Measurements from ENCODE around the gene IKZF2. TPM values are rescaled to one million over a fixed set of nuclear protein-coding genes. Genes with fewer than 3 reads are reported as not detected.

IKZF2 gene
- total RNA-seq, 2 experiments from 2014 or later, result 18.7 to 20.6 TPM

- H3K4me3 Mint-ChIP-seq, result no peak overlapping the region
- ATAC-seq (ENCODE audit: low read depth), result no peak
These were observed 14.7 kb upstream of the IKZF2 start for GRCh38 chr2:213166109-213166508.

GRCh38 chr2:213164263-213164662 is 12.9 kb upstream of the IKZF2 start:
- no peaks in the 10 kb centered on the region for H3K4me1 Mint-ChIP-seq
- no peaks in the 10 kb centered on the region for H3K9me3 Mint-ChIP-seq
- no peak for ATAC-seq (ENCODE audit: low read depth)
- POLR2A ChIA-PET, result no interaction called here
- no peak for DNase-seq
- H3K36me3 Mint-ChIP-seq, result no peaks in the 10 kb centered on the region
- no peak overlapping the region for H3K27ac Mint-ChIP-seq
- H3K4me3 Mint-ChIP-seq, result no peak overlapping the region
- no peaks in the 10 kb centered on the region for H3K27me3 Mint-ChIP-seq

More at GRCh38 chr2:213166109-213166508, 14.7 kb upstream of the IKZF2 start:
- Mint-ChIP-seq H3K27me3 (peaks cover 2% of the 10 kb centered on the region), H3K4me1 (no peaks in the 10 kb centered on the region), H3K9me3 (no peaks in the 10 kb centered on the region), H3K36me3 (no peaks in the 10 kb centered on the region), H3K27ac (no peak overlapping the region)
- POLR2A ChIA-PET, result no interaction called here
- no peak for DNase-seq

- ATAC-seq (ENCODE audit: low read depth) (no peak), DNase-seq (no peak)
- POLR2A ChIA-PET, result no interaction called here
- Mint-ChIP-seq H3K9me3 (no peaks in the 10 kb centered on the region), H3K36me3 (no peaks in the 10 kb centered on the region), H3K27ac (no peak overlapping the region), H3K27me3 (no peaks in the 10 kb centered on the region), H3K4me1 (no peaks in the 10 kb centered on the region), H3K4me3 (no peak overlapping the region)
These were observed 11.2 kb upstream of the IKZF2 start for GRCh38 chr2:213162516-213163118.

- Mint-ChIP-seq H3K4me3 (no peak overlapping the region), H3K27me3 (no peaks in the 10 kb centered on the region), H3K36me3 (no peaks in the 10 kb centered on the region), H3K4me1 (no peaks in the 10 kb centered on the region), H3K27ac (no peak overlapping the region), H3K9me3 (no peaks in the 10 kb centered on the region)
- no peak for ATAC-seq (ENCODE audit: low read depth)
- POLR2A ChIA-PET, result no interaction called here
- DNase-seq, result no peak
These were observed 10.5 kb upstream of the IKZF2 start for GRCh38 chr2:213161759-213162515.

- no peaks in the 10 kb centered on the region for H3K4me1 Mint-ChIP-seq
- DNase-seq (no peak), ATAC-seq (ENCODE audit: low read depth) (no peak)
- H3K27ac Mint-ChIP-seq, result no peak overlapping the region
- no peaks in the 10 kb centered on the region for H3K9me3 Mint-ChIP-seq
- no peaks in the 10 kb centered on the region for H3K36me3 Mint-ChIP-seq
- no peak overlapping the region for H3K4me3 Mint-ChIP-seq
- H3K27me3 Mint-ChIP-seq, result no peaks in the 10 kb centered on the region
- POLR2A ChIA-PET, result no interaction called here
These were observed 8.4 kb upstream of the IKZF2 start for GRCh38 chr2:213159768-213160167.

- Mint-ChIP-seq H3K27me3 (peaks cover 8% of the 10 kb centered on the region), H3K27ac (no peak overlapping the region), H3K4me3 (no peak overlapping the region), H3K36me3 (no peaks in the 10 kb centered on the region), H3K9me3 (no peaks in the 10 kb centered on the region), H3K4me1 (peaks cover 12% of the 10 kb centered on the region)
- no peak for ATAC-seq (ENCODE audit: low read depth)
- POLR2A ChIA-PET, result no interaction called here
- no peak for DNase-seq
These were observed 5.8 kb upstream of the IKZF2 start for GRCh38 chr2:213157242-213157641.

- ATAC-seq (ENCODE audit: low read depth), result no peak
- Mint-ChIP-seq H3K27me3 (peaks cover 9% of the 10 kb centered on the region), H3K36me3 (no peaks in the 10 kb centered on the region), H3K4me3 (no peak overlapping the region), H3K27ac (no peak overlapping the region), H3K4me1 (peaks cover 12% of the 10 kb centered on the region), H3K9me3 (no peaks in the 10 kb centered on the region)
- POLR2A ChIA-PET, result no interaction called here
- no peak for DNase-seq
These were observed 5.3 kb upstream of the IKZF2 start for GRCh38 chr2:213156717-213157116.

GRCh38 chr2:213152888-213153287 is 1.5 kb upstream of the IKZF2 start:
- POLR2A ChIA-PET, result interaction anchor here (0.7 to 1.1 kb wide), 2 partner anchors 32 to 1091 kb away, joined by 3 read pairs; no protein-coding TSS in a partner anchor
- H3K36me3 Mint-ChIP-seq, result no peaks in the 10 kb centered on the region
- no peak for ATAC-seq (ENCODE audit: low read depth)
- DNase-seq, result no peak
- peaks cover 35% of the 10 kb centered on the region for H3K4me1 Mint-ChIP-seq
- no peaks in the 10 kb centered on the region for H3K9me3 Mint-ChIP-seq
- H3K27me3 Mint-ChIP-seq, result peaks cover 30% of the 10 kb centered on the region
- H3K4me3 Mint-ChIP-seq, result peak overlapping the region; percentile 75
- H3K27ac Mint-ChIP-seq, result peak overlapping the region; percentile 42

- ATAC-seq (ENCODE audit: low read depth) (peak; percentile 27), DNase-seq (no peak)
- H3K27me3 Mint-ChIP-seq, result peaks cover 30% of the 10 kb centered on the region
- no peaks in the 10 kb centered on the region for H3K9me3 Mint-ChIP-seq
- peak overlapping the region; percentile 75 for H3K4me3 Mint-ChIP-seq
- POLR2A ChIA-PET, result interaction anchor here (0.7 to 1.1 kb wide), 2 partner anchors 31 to 1092 kb away, joined by 3 read pairs; no protein-coding TSS in a partner anchor
- peak overlapping the region; percentile 42 for H3K27ac Mint-ChIP-seq
- H3K36me3 Mint-ChIP-seq, result no peaks in the 10 kb centered on the region
- H3K4me1 Mint-ChIP-seq, result peaks cover 35% of the 10 kb centered on the region
These were observed 818 bp upstream of the IKZF2 start for GRCh38 chr2:213152065-213152794.

GRCh38 chr2:213150315-213151097 is 906 bp downstream of the IKZF2 start:
- no peak for ATAC-seq (ENCODE audit: low read depth)
- POLR2A ChIA-PET, result no interaction called here
- H3K4me3 Mint-ChIP-seq, result peak overlapping the region; percentile 96
- no peak for DNase-seq
- no peaks in the 10 kb centered on the region for H3K9me3 Mint-ChIP-seq
- peaks cover 39% of the 10 kb centered on the region for H3K4me1 Mint-ChIP-seq
- H3K27ac Mint-ChIP-seq, result peak overlapping the region; percentile 90
- peaks cover 33% of the 10 kb centered on the region for H3K27me3 Mint-ChIP-seq
- no peaks in the 10 kb centered on the region for H3K36me3 Mint-ChIP-seq

- H3K27me3 Mint-ChIP-seq, result peaks cover 38% of the 10 kb centered on the region
- H3K27ac Mint-ChIP-seq, result peak overlapping the region; percentile 90
- H3K36me3 Mint-ChIP-seq, result peaks cover 1% of the 10 kb centered on the region
- H3K4me1 Mint-ChIP-seq, result peaks cover 43% of the 10 kb centered on the region
- ATAC-seq (ENCODE audit: low read depth) (no peak), DNase-seq (no peak)
- POLR2A ChIA-PET, result interaction anchor here (0.8 kb wide), 1 partner anchor 136 kb away, joined by 3 read pairs; no protein-coding TSS in a partner anchor
- peak overlapping the region; percentile 96 for H3K4me3 Mint-ChIP-seq
- H3K9me3 Mint-ChIP-seq, result no peaks in the 10 kb centered on the region
These were observed 1.5 kb downstream of the IKZF2 start for GRCh38 chr2:213149949-213150314.

GRCh38 chr2:213149294-213149875 is 2.0 kb downstream of the IKZF2 start:
- H3K9me3 Mint-ChIP-seq, result no peaks in the 10 kb centered on the region
- DNase-seq (no peak), ATAC-seq (ENCODE audit: low read depth) (no peak)
- H3K4me3 Mint-ChIP-seq, result peak overlapping the region; percentile 96
- POLR2A ChIA-PET, result interaction anchor here (0.8 to 2.2 kb wide), 4 partner anchors 13 to 419 kb away, joined by 3 to 6 read pairs (median 4); no protein-coding TSS in a partner anchor
- peaks cover 36% of the 10 kb centered on the region for H3K27me3 Mint-ChIP-seq
- peaks cover 43% of the 10 kb centered on the region for H3K4me1 Mint-ChIP-seq
- H3K27ac Mint-ChIP-seq, result peak overlapping the region; percentile 78
- peaks cover 1% of the 10 kb centered on the region for H3K36me3 Mint-ChIP-seq

All from activated naive CD8-positive, alpha-beta T cell treated with anti-CD3 and anti-CD28 coated beads, Interleukin-2, amount 10 ng/mL, durations not matched to agents 7 days and 5 days (primary cell).